ENCODE results near the gene ABCA3. TPM values are rescaled to one million over a fixed set of nuclear protein-coding genes. Genes with fewer than 3 reads are reported as not detected.
A peak's percentile ranks its signal among the peaks of the same experiment; 100 is the strongest.
"Not testable (repeated sequence)": the region's sequence is repeated elsewhere in the genome, so short reads cannot be mapped to it uniquely, and the experiment has no call there.

Gene ABCA3
- polyA plus RNA-seq, 4 donors, result 1.1 to 4.7 (median 1.8) TPM

DNA sequence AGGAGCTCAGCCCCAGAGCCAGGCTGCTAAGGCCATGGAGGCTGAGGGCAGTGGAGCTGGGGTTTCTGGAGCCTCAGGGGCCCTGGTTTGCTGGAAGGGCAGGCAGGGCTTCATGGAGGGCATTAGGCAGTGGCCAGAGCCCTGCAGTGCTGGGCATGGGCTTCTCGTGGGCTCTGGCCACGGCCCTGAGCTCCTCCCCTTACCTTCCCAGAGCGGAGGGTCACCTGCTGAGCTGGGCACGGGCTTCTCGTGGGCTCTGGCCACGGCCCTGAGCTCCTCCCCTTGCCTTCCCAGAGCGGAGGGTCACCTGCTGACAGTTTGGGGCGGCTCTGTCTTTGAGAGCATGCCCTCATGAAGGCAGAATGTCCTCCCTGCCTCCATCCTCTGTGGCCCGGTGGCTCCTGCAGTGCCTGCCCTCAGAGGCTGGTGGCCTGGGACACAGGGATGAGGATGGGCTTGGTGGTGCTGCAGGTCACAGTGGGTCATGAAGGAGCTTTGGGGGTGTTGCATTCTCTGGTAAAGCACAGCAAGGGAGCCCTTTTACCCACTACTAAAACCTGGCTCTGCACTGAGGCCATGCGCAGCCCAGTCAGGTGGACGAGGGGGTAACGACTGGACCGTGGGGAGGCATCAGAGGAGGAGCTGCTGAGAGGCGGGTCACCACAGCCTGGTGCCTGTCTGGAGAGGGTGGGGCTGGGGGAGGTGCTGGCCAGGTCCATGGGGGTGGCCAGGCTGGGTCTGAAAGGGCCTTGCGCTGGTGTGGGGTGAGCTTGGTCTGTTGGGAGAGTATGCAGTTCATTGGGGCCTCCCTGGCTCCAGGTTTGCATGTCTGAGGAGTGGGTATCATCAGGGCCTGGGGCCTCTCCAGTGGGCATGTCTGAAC is 69.7 kb downstream of the ABCA3 start:
- FAIRE-seq (no peak), DNase-seq (no peak)
- H3K4me1 ChIP-seq (ENCODE audit: control insufficient read depth in 3 of 3, insufficient read depth in 2 of 3, low read depth in 1 of 3, low read length in 2 of 3), result peaks cover 0 to 12% (median 7%) of the 10 kb centered on the region in 3 donors
- peaks cover 0 to 5% (median 0%) of the 10 kb centered on the region in 3 donors for H3K27me3 ChIP-seq (ENCODE audit: control insufficient read depth in 3 of 3, insufficient read depth in 3 of 3, low read length in 3 of 3)
- H3K9me3 ChIP-seq (ENCODE audit: control insufficient read depth in 2 of 2, insufficient read depth in 1 of 2, low read depth in 1 of 2, low read length in 1 of 2), result no peaks in the 10 kb centered on the region
- 86 to 90% (median 90%) methylated on average over 13 to 15 of the region's 15 CpGs for WGBS, 3 donors
- no peak overlapping the region for H3K4me3 ChIP-seq (ENCODE audit: low read depth in 1 of 3, low read length in 3 of 3)
- peaks cover 0 to 20% (median 0%) of the 10 kb centered on the region in 3 donors for H3K36me3 ChIP-seq (ENCODE audit: control insufficient read depth in 3 of 3, insufficient read depth in 2 of 3, low read depth in 1 of 3, low read length in 3 of 3)
- H3K27ac ChIP-seq (ENCODE audit: low read depth in 1 of 3, low read length in 2 of 3), result no peak overlapping the region

DNA sequence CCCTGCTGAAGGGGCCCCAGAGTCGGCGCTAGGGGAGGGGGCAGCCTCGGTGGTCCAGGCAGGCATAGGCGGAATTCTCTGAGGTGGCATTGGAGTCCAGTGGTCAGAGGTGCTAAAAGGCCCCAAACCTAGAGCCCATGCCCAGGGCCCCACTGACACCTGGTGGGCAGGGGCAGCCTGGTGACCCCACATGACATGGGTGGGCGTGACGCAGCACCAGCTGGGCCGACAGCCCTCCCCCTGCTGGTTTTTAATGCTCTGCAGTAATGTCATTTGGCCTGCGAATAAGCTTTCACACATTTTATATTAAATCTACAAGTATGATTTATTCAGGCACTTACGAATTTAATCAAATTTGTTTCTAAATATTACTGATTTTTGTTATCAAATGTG is 70.5 kb downstream of the ABCA3 start:
- no peak overlapping the region for H3K4me3 ChIP-seq (ENCODE audit: low read depth in 1 of 3, low read length in 3 of 3)
- H3K36me3 ChIP-seq (ENCODE audit: control insufficient read depth in 3 of 3, insufficient read depth in 2 of 3, low read depth in 1 of 3, low read length in 3 of 3), result peaks cover 0 to 20% (median 0%) of the 10 kb centered on the region in 3 donors
- 79 to 90% (median 85%) methylated on average over 9 of the region's 9 CpGs for WGBS, 3 donors
- no peaks in the 10 kb centered on the region for H3K9me3 ChIP-seq (ENCODE audit: control insufficient read depth in 2 of 2, insufficient read depth in 1 of 2, low read depth in 1 of 2, low read length in 1 of 2)
- H3K27me3 ChIP-seq (ENCODE audit: control insufficient read depth in 3 of 3, insufficient read depth in 3 of 3, low read length in 3 of 3), result no peaks in the 10 kb centered on the region
- FAIRE-seq (no peak), DNase-seq (no peak)
- H3K4me1 ChIP-seq (ENCODE audit: control insufficient read depth in 3 of 3, insufficient read depth in 2 of 3, low read depth in 1 of 3, low read length in 2 of 3), result peaks cover 0 to 12% (median 8%) of the 10 kb centered on the region in 3 donors
- H3K27ac ChIP-seq (ENCODE audit: low read depth in 1 of 3, low read length in 2 of 3), result no peak overlapping the region

GRCh38 chr16:2267913-2268666 is 72.4 kb downstream of the ABCA3 start, which contains the start of gene RNPS1:
Gene RNPS1, minus strand, starts transcription at chr16:2268126. Its CDS starts 3,483 bp downstream, at chr16:2264643.
- 1 to 3% (median 2%) methylated on average over 80 to 88 of the region's 88 CpGs for WGBS, 3 donors
- FAIRE-seq, result no peak
- peaks cover 0 to 12% (median 8%) of the 10 kb centered on the region in 3 donors for H3K4me1 ChIP-seq (ENCODE audit: control insufficient read depth in 3 of 3, insufficient read depth in 2 of 3, low read depth in 1 of 3, low read length in 2 of 3)

DNA sequence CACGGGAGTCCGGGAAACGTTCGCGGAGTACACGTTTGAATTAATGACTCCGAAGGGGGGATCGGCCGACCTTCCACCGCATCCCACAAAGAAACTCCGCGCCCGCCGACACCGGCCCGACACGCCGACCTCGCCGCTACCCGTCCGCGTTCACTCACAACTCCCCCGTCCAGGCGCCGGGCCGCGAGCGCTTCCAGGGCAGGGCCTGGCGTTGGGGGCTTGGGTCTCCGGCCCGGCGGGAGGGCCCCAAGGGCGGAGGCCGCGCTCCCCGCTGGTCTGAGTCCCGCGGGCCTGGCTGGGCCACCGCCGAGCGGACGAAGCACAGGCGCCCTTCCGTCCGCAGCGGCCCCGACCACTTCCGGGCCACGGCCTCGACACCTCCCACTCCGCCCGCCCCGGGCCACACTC is 73.0 kb downstream of the ABCA3 start:
- not testable (repeated sequence) for DNase-seq; FAIRE-seq; H3K27me3 ChIP-seq (ENCODE audit: control insufficient read depth in 3 of 3, insufficient read depth in 3 of 3, low read length in 3 of 3); H3K9me3 ChIP-seq (ENCODE audit: control insufficient read depth in 2 of 2, insufficient read depth in 1 of 2, low read depth in 1 of 2, low read length in 1 of 2)
- peak overlapping the region; percentile 75 to 92 (median 84) for H3K4me3 ChIP-seq (ENCODE audit: low read depth in 1 of 3, low read length in 3 of 3)
- H3K36me3 ChIP-seq (ENCODE audit: control insufficient read depth in 3 of 3, insufficient read depth in 2 of 3, low read depth in 1 of 3, low read length in 3 of 3), result peaks cover 9 to 36% (median 10%) of the 10 kb centered on the region in 3 donors
- H3K27ac ChIP-seq (ENCODE audit: low read depth in 1 of 3, low read length in 2 of 3), result peak overlapping the region; percentile 82 to 100 (median 98)
- H3K4me1 ChIP-seq (ENCODE audit: control insufficient read depth in 3 of 3, insufficient read depth in 2 of 3, low read depth in 1 of 3, low read length in 2 of 3), result peaks cover 0 to 12% (median 8%) of the 10 kb centered on the region in 3 donors
- WGBS, 3 donors, result 0 to 1% (median 0%) methylated on average over 46 to 54 of the region's 54 CpGs

More at GRCh38 chr16:2267913-2268666, 72.4 kb downstream of the ABCA3 start, which contains the start of gene RNPS1:
- Histone ChIP-seq H3K27ac (ENCODE audit: low read depth in 1 of 3, low read length in 2 of 3) (peak within 1 kb of the TSS; percentile 82 to 100 (median 98)), H3K27me3 (ENCODE audit: control insufficient read depth in 3 of 3, insufficient read depth in 3 of 3, low read length in 3 of 3) (no peaks in the 10 kb centered on the region), H3K4me3 (ENCODE audit: low read depth in 1 of 3, low read length in 3 of 3) (peak within 1 kb of the TSS; percentile 75 to 92 (median 84)), H3K36me3 (ENCODE audit: control insufficient read depth in 3 of 3, insufficient read depth in 2 of 3, low read depth in 1 of 3, low read length in 3 of 3) (peaks cover 6 to 31% (median 7%) of the 10 kb centered on the region in 3 donors), H3K9me3 (ENCODE audit: control insufficient read depth in 2 of 2, insufficient read depth in 1 of 2, low read depth in 1 of 2, low read length in 1 of 2) (no peaks in the 10 kb centered on the region)
- peak; percentile 95 to 100 for DNase-seq

DNA sequence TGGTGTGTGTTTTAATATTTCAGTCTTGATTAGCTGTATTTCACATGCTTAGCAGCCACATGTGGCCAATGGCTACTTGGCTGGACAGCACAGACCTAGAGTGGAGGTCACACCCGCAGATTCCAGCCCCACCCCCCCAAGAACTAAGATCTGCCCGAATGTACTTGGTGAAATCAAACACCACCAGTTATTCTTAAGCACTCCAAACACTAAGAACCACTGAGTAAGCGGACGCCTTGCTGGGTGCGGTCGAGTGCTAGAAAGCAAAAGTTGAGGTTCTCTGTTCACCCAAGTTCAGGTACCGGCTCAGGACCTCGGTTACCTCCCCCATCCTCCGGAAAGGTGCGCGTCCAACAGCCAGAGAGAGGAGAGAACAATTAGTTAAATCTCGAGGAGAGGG is 73.6 kb downstream of the ABCA3 start:
- H3K4me1 ChIP-seq (ENCODE audit: control insufficient read depth in 3 of 3, insufficient read depth in 2 of 3, low read depth in 1 of 3, low read length in 2 of 3), result peaks cover 0 to 12% (median 8%) of the 10 kb centered on the region in 3 donors
- not testable (repeated sequence) for H3K9me3 ChIP-seq (ENCODE audit: control insufficient read depth in 2 of 2, insufficient read depth in 1 of 2, low read depth in 1 of 2, low read length in 1 of 2); FAIRE-seq; H3K27me3 ChIP-seq (ENCODE audit: control insufficient read depth in 3 of 3, insufficient read depth in 3 of 3, low read length in 3 of 3)
- peak; percentile 17 to 18 for DNase-seq
- WGBS, 3 donors, result 0 to 5% (median 0%) methylated on average over 6 to 11 of the region's 12 CpGs
- H3K27ac ChIP-seq (ENCODE audit: low read depth in 1 of 3, low read length in 2 of 3), result peak overlapping the region in 1 of 3 donors; percentile 98
- peaks cover 11 to 37% (median 14%) of the 10 kb centered on the region in 3 donors for H3K36me3 ChIP-seq (ENCODE audit: control insufficient read depth in 3 of 3, insufficient read depth in 2 of 3, low read depth in 1 of 3, low read length in 3 of 3)
- peak overlapping the region in 2 of 3 donors; percentile 75 to 92 for H3K4me3 ChIP-seq (ENCODE audit: low read depth in 1 of 3, low read length in 3 of 3)

DNA sequence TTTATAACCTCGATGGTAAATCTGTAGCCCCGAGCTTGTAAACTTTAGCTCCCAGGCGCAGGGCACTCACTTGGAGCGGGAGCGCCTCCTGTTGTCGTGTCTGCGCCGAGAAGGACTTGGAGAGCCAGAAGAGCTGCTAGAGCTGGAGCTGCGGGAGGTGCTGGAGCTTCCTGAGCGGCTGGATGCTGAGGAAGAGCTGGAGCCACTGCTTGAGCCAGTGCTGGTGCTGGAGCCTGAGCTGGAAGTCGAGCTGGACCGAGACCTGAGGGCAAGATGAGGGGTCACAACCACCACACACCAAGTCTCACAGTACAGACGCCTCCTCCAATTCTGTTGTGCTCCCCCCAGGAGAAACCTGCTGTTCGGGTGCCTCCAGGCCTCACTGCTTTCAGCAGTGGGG is 77.5 kb downstream of the ABCA3 start:
- H3K27ac ChIP-seq (ENCODE audit: low read depth in 1 of 3, low read length in 2 of 3); FAIRE-seq; H3K4me1 ChIP-seq (ENCODE audit: control insufficient read depth in 3 of 3, insufficient read depth in 2 of 3, low read depth in 1 of 3, low read length in 2 of 3); DNase-seq; H3K9me3 ChIP-seq (ENCODE audit: control insufficient read depth in 2 of 2, insufficient read depth in 1 of 2, low read depth in 1 of 2, low read length in 1 of 2); H3K4me3 ChIP-seq (ENCODE audit: low read depth in 1 of 3, low read length in 3 of 3); H3K27me3 ChIP-seq (ENCODE audit: control insufficient read depth in 3 of 3, insufficient read depth in 3 of 3, low read length in 3 of 3): not testable (repeated sequence)
- 79 to 89% (median 83%) methylated on average over 14 of the region's 14 CpGs for WGBS, 3 donors
- peaks cover 16 to 51% (median 20%) of the 10 kb centered on the region in 3 donors for H3K36me3 ChIP-seq (ENCODE audit: control insufficient read depth in 3 of 3, insufficient read depth in 2 of 3, low read depth in 1 of 3, low read length in 3 of 3)

- FAIRE-seq, result no peak
- H3K4me3 ChIP-seq (ENCODE audit: low read depth in 1 of 3, low read length in 3 of 3), result no peak overlapping the region
- H3K9me3 ChIP-seq (ENCODE audit: control insufficient read depth in 2 of 2, insufficient read depth in 1 of 2, low read depth in 1 of 2, low read length in 1 of 2), result no peaks in the 10 kb centered on the region
- H3K27ac ChIP-seq (ENCODE audit: low read depth in 1 of 3, low read length in 2 of 3), result no peak overlapping the region
- H3K27me3 ChIP-seq (ENCODE audit: control insufficient read depth in 3 of 3, insufficient read depth in 3 of 3, low read length in 3 of 3), result no peaks in the 10 kb centered on the region
- WGBS, 3 donors, result 89 to 95% (median 91%) methylated on average over 8 of the region's 8 CpGs
- H3K36me3 ChIP-seq (ENCODE audit: control insufficient read depth in 3 of 3, insufficient read depth in 2 of 3, low read depth in 1 of 3, low read length in 3 of 3), result peaks cover 28 to 74% (median 30%) of the 10 kb centered on the region in 3 donors
- H3K4me1 ChIP-seq (ENCODE audit: control insufficient read depth in 3 of 3, insufficient read depth in 2 of 3, low read depth in 1 of 3, low read length in 2 of 3), result no peaks in the 10 kb centered on the region
- no peak for DNase-seq
These were observed 80.3 kb downstream of the ABCA3 start for GRCh38 chr16:2260250-2260649.

DNA sequence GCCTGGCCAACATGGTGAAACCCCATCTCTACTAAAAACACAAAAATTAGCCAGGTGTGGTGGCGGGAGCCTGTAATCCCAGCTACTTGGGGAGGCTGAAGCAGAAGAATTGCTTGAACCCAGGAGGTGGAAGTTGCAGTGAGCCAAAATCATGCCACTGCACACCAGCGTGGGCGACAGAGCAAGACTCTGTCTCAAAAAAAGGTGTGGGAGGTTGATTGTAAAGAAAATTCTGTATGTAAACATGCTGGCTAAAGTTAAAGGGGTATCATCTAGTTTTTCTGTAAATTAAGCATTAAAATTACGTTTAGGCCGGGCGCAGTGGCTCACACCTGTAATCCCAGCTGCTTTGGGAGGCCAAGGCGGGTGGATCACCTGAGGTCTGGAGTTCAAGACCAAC is 82.0 kb downstream of the ABCA3 start:
- FAIRE-seq; H3K9me3 ChIP-seq (ENCODE audit: control insufficient read depth in 2 of 2, insufficient read depth in 1 of 2, low read depth in 1 of 2, low read length in 1 of 2); H3K4me1 ChIP-seq (ENCODE audit: control insufficient read depth in 3 of 3, insufficient read depth in 2 of 3, low read depth in 1 of 3, low read length in 2 of 3); H3K27ac ChIP-seq (ENCODE audit: low read depth in 1 of 3, low read length in 2 of 3); H3K27me3 ChIP-seq (ENCODE audit: control insufficient read depth in 3 of 3, insufficient read depth in 3 of 3, low read length in 3 of 3); DNase-seq; H3K4me3 ChIP-seq (ENCODE audit: low read depth in 1 of 3, low read length in 3 of 3): not testable (repeated sequence)
- H3K36me3 ChIP-seq (ENCODE audit: control insufficient read depth in 3 of 3, insufficient read depth in 2 of 3, low read depth in 1 of 3, low read length in 3 of 3), result peaks cover 29 to 80% (median 37%) of the 10 kb centered on the region in 3 donors
- 93 to 97% (median 97%) methylated on average over 7 of the region's 7 CpGs for WGBS, 3 donors

Data from small intestine (tissue), 7 donors.